Panc1 (cell line): ENCODE results near the gene ARMC12. TPM values are rescaled to one million over a fixed set of nuclear protein-coding genes. Genes with fewer than 3 reads are reported as not detected.
"Not testable (repeated sequence)": the region's sequence is repeated elsewhere in the genome, so short reads cannot be mapped to it uniquely, and the experiment has no call there.

Source experiments
- ATAC-seq: fragments of 200-7000 bp; cut with Tn5 transposase; 2 replicates; pipeline ENCODE4 v1.9.1; 2020; ENCODE audit warnings: mild to moderate bottlenecking, moderate library complexity
- BruUV-seq: library from RNA; stranded (reverse); fragments of 400-500 nt; replicated peaks from 2 replicates; lab custom pipeline; 2021; lab: Mats Ljungman, UMichigan
- CTCF ChIA-PET: fragments of 300-600 bp; sonication (Branson Sonifier 250); formaldehyde crosslinking; loops from one replicate; lab custom pipeline; 2022; ENCODE audit warnings: antibody characterized with exemption; lab: Charles Lee
- POLR2A ChIA-PET: fragments of 300-600 bp; sonication (Branson Sonifier 250); formaldehyde crosslinking; loops from one replicate; lab custom pipeline; 2022; ENCODE audit warnings: antibody characterized with exemption; lab: Charles Lee
- DNase-seq: peaks from one replicate; pipeline ENCODE4 v3.0.0-alpha.2; 2010; ENCODE audit warnings: low read depth, low spot score
- H3K27ac ChIP-seq: 2 replicates; pipeline ENCODE4 v1.5.1; 2011; ENCODE audit warnings: mild to moderate bottlenecking, low read length, inconsistent platforms
- H3K27me3 ChIP-seq: fragments of 200-500 bp; sonication (Bioruptor generic); 2 replicates; pipeline ENCODE4 v1.6.0; 2014; ENCODE audit warnings: low read length, inconsistent platforms; ENCODE audit not compliant: control insufficient read depth, insufficient read depth
- H3K36me3 ChIP-seq: fragments of 200-500 bp; sonication (Bioruptor generic); 2 replicates; pipeline ENCODE4 v1.5.1; 2014; ENCODE audit warnings: inconsistent platforms, mild to moderate bottlenecking, low read length, moderate library complexity; ENCODE audit not compliant: control insufficient read depth, insufficient read depth
- H3K4me1 ChIP-seq: 2 replicates; pipeline ENCODE4 v1.5.1; 2011; ENCODE audit warnings: inconsistent platforms, mild to moderate bottlenecking, low read length, moderate library complexity; ENCODE audit not compliant: control insufficient read depth, insufficient read depth
- H3K4me3 ChIP-seq, 2 experiments: 2 replicates each; pipeline ENCODE4 v1.5.1; 2011 to 2012; ENCODE audit warnings: low read depth in 2 of 2, low read length in 2 of 2, mild to moderate bottlenecking in 2 of 2, inconsistent platforms in 1 of 2, moderate library complexity in 1 of 2
- H3K9me3 ChIP-seq: fragments of 200-500 bp; sonication (Bioruptor generic); 2 replicates; pipeline ENCODE4 v1.5.1; 2014; ENCODE audit warnings: low read depth, mild to moderate bottlenecking, inconsistent platforms, low read length, moderate library complexity; ENCODE audit not compliant: control insufficient read depth, insufficient read depth
- CTCF ChIP-seq: fragments of 450-650 bp; IDR thresholded peaks from 2 replicates; pipeline ENCODE4 v1.5.1; 2017; ENCODE audit warnings: mild to moderate bottlenecking
- POLR2AphosphoS5 ChIP-seq: IDR thresholded peaks from 2 replicates; pipeline ENCODE4 v1.6.1; 2012; ENCODE audit warnings: mild to moderate bottlenecking, low read depth, low read length, moderate library complexity
- REST ChIP-seq, 2 experiments: IDR thresholded peaks; 2 replicates each; pipeline ENCODE4 v1.6.1; 2011 to 2012; ENCODE audit warnings: low read depth in 2 of 2, control low read depth in 1 of 2, low read length in 1 of 2, mild to moderate bottlenecking in 1 of 2, moderate library complexity in 1 of 2; ENCODE audit not compliant: insufficient read depth in 1 of 2
- SIN3A ChIP-seq: IDR thresholded peaks from 2 replicates; pipeline ENCODE4 v1.6.1; 2012; ENCODE audit warnings: low read depth, mild to moderate bottlenecking, low read length, moderate library complexity, borderline replicate concordance; ENCODE audit not compliant: insufficient read depth
- TCF7L2 ChIP-seq: IDR thresholded peaks from 2 replicates; pipeline ENCODE4 v1.6.1; 2011; ENCODE audit warnings: mild to moderate bottlenecking, low read depth, low read length, inconsistent platforms
- in situ Hi-C: cut with HindIII; loops from 2 replicates; pipeline ENCODE4 v1.10.0; 2016; ENCODE audit warnings: low sequenced_read_pairs, low pct_unique_long_range_greater_than_20kb
- intact Hi-C: fragments of 100-400 bp; cut with micrococcal nuclease; formaldehyde crosslinking; loops from one replicate; pipeline ENCODE4 v1.10.0; 2022; ENCODE audit not compliant: unreplicated experiment
- total RNA-seq: library from RNA; stranded (reverse); gene quantifications from one replicate; pipeline ENCODE4 v1.2.1, GENCODE V29; 2021; ENCODE audit not compliant: unreplicated experiment

ARMC12 gene
- total RNA-seq, 1 experiment from 2014 or later, result 1.4 TPM

GRCh38 chr6:35731736-35732532 lies 4.9 kb upstream of the ARMC12 start:
- DNase-seq (no peak), ATAC-seq (peak; percentile 68)
- peak overlapping the region; percentile 67 to 75 for H3K4me3 ChIP-seq
- H3K27ac ChIP-seq, result peak overlapping the region; percentile 84
- H3K9me3 ChIP-seq, result no peaks in the 10 kb centered on the region
- TSS peak; percentile 71 for BruUV-seq
- ChIA-PET CTCF (no interaction called here), POLR2A (interaction anchor here (0.6 to 1.0 kb wide), 2 partner anchors 46 to 65 kb away, joined by 3 to 7 read pairs; no protein-coding TSS in a partner anchor)
- intact Hi-C loops, result no loop called here
- TF ChIP-seq REST (IDR thresholded peaks at IDR 0.05; ENCODE audit: insufficient read depth in 1 of 2, low read depth in 2 of 2, low read length in 1 of 2) (no peak), SIN3A (no peak; the same call in 1 of the 2 replicates), POLR2AphosphoS5 (no peak; the same call in 1 of the 2 replicates), TCF7L2 (peak; percentile 92), CTCF (no peak)
- in situ Hi-C loops, result no loop called here
- peaks cover 32% of the 10 kb centered on the region for H3K4me1 ChIP-seq
- H3K36me3 ChIP-seq, result no peaks in the 10 kb centered on the region
- no peaks in the 10 kb centered on the region for H3K27me3 ChIP-seq

- no peak overlapping the region for H3K4me3 ChIP-seq
- TF ChIP-seq TCF7L2 (no peak), CTCF (no peak), REST (IDR thresholded peaks at IDR 0.05; ENCODE audit: insufficient read depth in 1 of 2, low read depth in 2 of 2, low read length in 1 of 2) (no peak), POLR2AphosphoS5 (no peak), SIN3A (no peak)
- DNase-seq (no peak), ATAC-seq (no peak)
- no peak overlapping the region for H3K27ac ChIP-seq
- ChIA-PET CTCF (interaction anchor here (0.5 kb wide), 1 partner anchor 196 kb away, joined by 3 read pairs; no protein-coding TSS in a partner anchor), POLR2A (interaction anchor here (0.6 kb wide), 1 partner anchor 281 kb away, joined by 10 read pairs; no protein-coding TSS in a partner anchor)
- BruUV-seq, result no TSS peak
- H3K4me1 ChIP-seq, result peaks cover 21% of the 10 kb centered on the region
- H3K9me3 ChIP-seq, result no peaks in the 10 kb centered on the region
- in situ Hi-C loops (no loop called here), intact Hi-C loops (no loop called here)
- H3K36me3 ChIP-seq, result no peaks in the 10 kb centered on the region
- H3K27me3 ChIP-seq, result no peaks in the 10 kb centered on the region
Observed at GRCh38 chr6:35733633-35734032, 3.2 kb upstream of the ARMC12 start.

GRCh38 chr6:35734319-35734718 lies 2.5 kb upstream of the ARMC12 start:
- H3K27me3 ChIP-seq, intact Hi-C loops, BruUV-seq, H3K9me3 ChIP-seq, H3K27ac ChIP-seq, DNase-seq, H3K4me3 ChIP-seq, in situ Hi-C loops, H3K36me3 ChIP-seq, ATAC-seq, CTCF ChIA-PET: not testable (repeated sequence)
- H3K4me1 ChIP-seq, result peaks cover 14% of the 10 kb centered on the region
- POLR2A ChIA-PET, result interaction anchor here (0.6 kb wide), 1 partner anchor 10 kb away, joined by 3 read pairs; no protein-coding TSS in a partner anchor
